WTC11 (cell line): Measurements from ENCODE around the gene BBOF1. TPM values are rescaled to one million over a fixed set of nuclear protein-coding genes. Genes with fewer than 3 reads are reported as not detected.

Experiments
- ATAC-seq: fragments of 200-7000 bp; cut with Tn5 transposase; 2 replicates; pipeline ENCODE4 v1.10.0; 2021; ENCODE audit warnings: mild to moderate bottlenecking, moderate library complexity
- CTCF ChIA-PET: fragments of 300-600 bp; sonication (Branson Sonifier 250); formaldehyde crosslinking; loops from one replicate; lab custom pipeline; 2021; ENCODE audit warnings: antibody characterized with exemption; lab: Charles Lee
- POLR2A ChIA-PET: fragments of 350-600 bp; sonication (Branson Sonifier 250); formaldehyde crosslinking; loops from one replicate; lab custom pipeline; 2021; ENCODE audit warnings: antibody characterized with exemption; lab: Charles Lee
- DNase-seq: peaks from one replicate; pipeline ENCODE4 v3.0.0; 2021; ENCODE audit warnings: low spot score
- H3K27ac Mint-ChIP-seq: 2 replicates; pipeline ENCODE4 v1.8.0; 2021; ENCODE audit warnings: mixed read lengths
- H3K27me3 Mint-ChIP-seq: 2 replicates; pipeline ENCODE4 v1.8.0; 2021; ENCODE audit warnings: low read depth, mild to moderate bottlenecking, moderate library complexity, mixed read lengths
- H3K36me3 Mint-ChIP-seq: 2 replicates; pipeline ENCODE4 v1.8.0; 2021; ENCODE audit warnings: mixed read lengths
- H3K4me1 Mint-ChIP-seq: 2 replicates; pipeline ENCODE4 v1.8.0; 2022; ENCODE audit warnings: mixed read lengths
- H3K4me3 Mint-ChIP-seq: 2 replicates; pipeline ENCODE4 v1.8.0; 2021; ENCODE audit warnings: mild to moderate bottlenecking, moderate library complexity, mixed read lengths
- H3K9me3 Mint-ChIP-seq: 2 replicates; pipeline ENCODE4 v1.8.0; 2021; ENCODE audit warnings: mixed read lengths
- ATF1 ChIP-seq: sonication (generic); formaldehyde crosslinking; IDR thresholded peaks from 2 replicates; pipeline ENCODE4 v1.8.1; 2023; ENCODE audit warnings: mild to moderate bottlenecking, moderate library complexity, missing genetic modification reagents
- CREB1 ChIP-seq: sonication (generic); formaldehyde crosslinking; IDR thresholded peaks from 2 replicates; pipeline ENCODE4 v1.8.0; 2023; ENCODE audit warnings: mild to moderate bottlenecking, missing genetic modification reagents
- CREM ChIP-seq: sonication (generic); formaldehyde crosslinking; IDR thresholded peaks from 2 replicates; pipeline ENCODE4 v1.8.1; 2022; ENCODE audit warnings: mild to moderate bottlenecking, missing genetic modification reagents, moderate library complexity
- EMX1 ChIP-seq: fragments of 250-450 bp; sonication (Bioruptor Pico); IDR thresholded peaks from 2 replicates; pipeline ENCODE4 v1.8.0; 2021; ENCODE audit warnings: mild to moderate bottlenecking
- ESRRA ChIP-seq: sonication (generic); formaldehyde crosslinking; IDR thresholded peaks from 2 replicates; pipeline ENCODE4 v1.8.1; 2022; ENCODE audit warnings: mild to moderate bottlenecking, missing genetic modification reagents, borderline replicate concordance
- FOXP1 ChIP-seq: sonication (generic); formaldehyde crosslinking; IDR thresholded peaks from 2 replicates; pipeline ENCODE4 v1.8.0; 2022; ENCODE audit warnings: missing genetic modification reagents, mild to moderate bottlenecking, moderate library complexity, borderline replicate concordance
- MXD4 ChIP-seq: fragments of 250-450 bp; sonication (Bioruptor Pico); IDR thresholded peaks from 2 replicates; pipeline ENCODE4 v1.8.0; 2021; ENCODE audit warnings: mild to moderate bottlenecking, moderate library complexity, borderline replicate concordance
- NR2C2 ChIP-seq: sonication (generic); formaldehyde crosslinking; IDR thresholded peaks from 2 replicates; pipeline ENCODE4 v1.8.0; 2022; ENCODE audit warnings: mild to moderate bottlenecking, missing genetic modification reagents
- NR3C1 ChIP-seq: sonication (generic); formaldehyde crosslinking; conservative IDR thresholded peaks from 2 replicates; pipeline ENCODE4 v1.8.1; 2023; ENCODE audit warnings: low read depth, mild to moderate bottlenecking, missing genetic modification reagents
- RELA ChIP-seq: sonication (generic); formaldehyde crosslinking; IDR thresholded peaks from 2 replicates; pipeline ENCODE4 v1.8.1; 2022; ENCODE audit warnings: missing genetic modification reagents, mild to moderate bottlenecking, borderline replicate concordance
- SP1 ChIP-seq: sonication (generic); formaldehyde crosslinking; conservative IDR thresholded peaks from 2 replicates; pipeline ENCODE4 v1.8.1; 2022; ENCODE audit warnings: missing genetic modification reagents
- TEAD1 ChIP-seq: sonication (generic); formaldehyde crosslinking; IDR thresholded peaks from 2 replicates; pipeline ENCODE4 v1.8.0; 2022; ENCODE audit warnings: mild to moderate bottlenecking, missing genetic modification reagents
- TP53 ChIP-seq: sonication (generic); formaldehyde crosslinking; IDR thresholded peaks from 2 replicates; pipeline ENCODE4 v1.8.1; 2023; ENCODE audit warnings: mild to moderate bottlenecking, missing genetic modification reagents
- ZBTB21 ChIP-seq: sonication (generic); formaldehyde crosslinking; IDR thresholded peaks from 2 replicates; pipeline ENCODE4 v1.8.1; 2023; ENCODE audit warnings: mild to moderate bottlenecking, missing genetic modification reagents, borderline replicate concordance
- ZNF121 ChIP-seq: sonication (generic); formaldehyde crosslinking; IDR thresholded peaks from 2 replicates; pipeline ENCODE4 v1.8.0; 2023; ENCODE audit warnings: missing genetic modification reagents
- ZNF317 ChIP-seq: sonication (generic); formaldehyde crosslinking; IDR thresholded peaks from 2 replicates; pipeline ENCODE4 v1.8.1; 2023; ENCODE audit warnings: low read depth, mild to moderate bottlenecking, moderate library complexity, missing genetic modification reagents, borderline replicate concordance
- ZNF396 ChIP-seq: fragments of 250-450 bp; sonication (Bioruptor Pico); IDR thresholded peaks from 2 replicates; pipeline ENCODE4 v1.8.0; 2021; ENCODE audit warnings: mild to moderate bottlenecking, moderate library complexity, borderline replicate concordance
- ZNF416 ChIP-seq: fragments of 250-450 bp; sonication (Bioruptor Pico); IDR thresholded peaks from 2 replicates; pipeline ENCODE4 v1.9.0; 2021; ENCODE audit warnings: mild to moderate bottlenecking, inconsistent platforms
- total RNA-seq: library from RNA; stranded (reverse); gene quantifications from 3 replicates; pipeline ENCODE4 v1.2.3, GENCODE V29; 2021
- TF ChIP-seq, protein P1 (sequence below): sonication (generic); formaldehyde crosslinking; IDR thresholded peaks from 2 replicates; pipeline ENCODE4 v1.8.1; 2023; ENCODE audit warnings: mild to moderate bottlenecking, missing genetic modification reagents
- TF ChIP-seq, protein P2 (sequence below): sonication (generic); formaldehyde crosslinking; IDR thresholded peaks from 2 replicates; pipeline ENCODE4 v1.8.1; 2023; ENCODE audit warnings: mild to moderate bottlenecking, missing genetic modification reagents, moderate library complexity
- TF ChIP-seq, protein P3 (sequence below): sonication (generic); formaldehyde crosslinking; IDR thresholded peaks from 2 replicates; pipeline ENCODE4 v1.8.0; 2022; ENCODE audit warnings: mild to moderate bottlenecking, missing genetic modification reagents
- TF ChIP-seq, protein P4 (sequence below): sonication (generic); formaldehyde crosslinking; IDR thresholded peaks from 2 replicates; pipeline ENCODE4 v1.8.1; 2023; ENCODE audit warnings: mild to moderate bottlenecking, missing genetic modification reagents, borderline replicate concordance
- TF ChIP-seq, protein P5 (sequence below): fragments of 200-600 bp; IDR thresholded peaks from 2 replicates; pipeline ENCODE4 v1.8.0; 2022; ENCODE audit warnings: antibody characterized with exemption

The BBOF1 gene
- total RNA-seq, 1 experiment from 2014 or later, result 0.98 TPM

DNA sequence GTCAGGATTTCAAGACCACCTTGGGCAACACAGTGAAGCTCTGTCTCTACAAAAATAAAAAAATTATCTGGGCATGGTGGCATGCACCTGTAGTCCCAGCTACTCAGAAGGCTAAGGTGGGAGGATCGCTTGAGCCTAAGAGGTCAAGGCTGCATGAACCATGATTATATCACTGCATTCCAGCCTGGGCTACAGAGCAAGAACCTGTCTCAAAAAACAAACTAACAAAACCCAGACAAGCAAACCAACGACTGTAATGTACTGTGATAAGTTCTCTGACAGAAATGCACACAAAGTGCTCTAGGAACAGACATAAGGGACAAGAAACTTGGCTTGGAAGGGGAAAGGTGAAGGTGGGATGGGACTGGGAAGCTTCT lies 22.4 kb upstream of the BBOF1 start:
- CTCF ChIA-PET, result no interaction called here
- Mint-ChIP-seq H3K27me3 (no peaks in the 10 kb centered on the region), H3K36me3 (no peaks in the 10 kb centered on the region), H3K4me3 (no peak overlapping the region), H3K27ac (no peak overlapping the region; the same call in 1 of the 2 replicates), H3K4me1 (no peaks in the 10 kb centered on the region), H3K9me3 (no peaks in the 10 kb centered on the region)
- ATAC-seq, result no peak
- POLR2A ChIA-PET, result no interaction called here
- no peak for DNase-seq
- TF ChIP-seq, protein P1, sequence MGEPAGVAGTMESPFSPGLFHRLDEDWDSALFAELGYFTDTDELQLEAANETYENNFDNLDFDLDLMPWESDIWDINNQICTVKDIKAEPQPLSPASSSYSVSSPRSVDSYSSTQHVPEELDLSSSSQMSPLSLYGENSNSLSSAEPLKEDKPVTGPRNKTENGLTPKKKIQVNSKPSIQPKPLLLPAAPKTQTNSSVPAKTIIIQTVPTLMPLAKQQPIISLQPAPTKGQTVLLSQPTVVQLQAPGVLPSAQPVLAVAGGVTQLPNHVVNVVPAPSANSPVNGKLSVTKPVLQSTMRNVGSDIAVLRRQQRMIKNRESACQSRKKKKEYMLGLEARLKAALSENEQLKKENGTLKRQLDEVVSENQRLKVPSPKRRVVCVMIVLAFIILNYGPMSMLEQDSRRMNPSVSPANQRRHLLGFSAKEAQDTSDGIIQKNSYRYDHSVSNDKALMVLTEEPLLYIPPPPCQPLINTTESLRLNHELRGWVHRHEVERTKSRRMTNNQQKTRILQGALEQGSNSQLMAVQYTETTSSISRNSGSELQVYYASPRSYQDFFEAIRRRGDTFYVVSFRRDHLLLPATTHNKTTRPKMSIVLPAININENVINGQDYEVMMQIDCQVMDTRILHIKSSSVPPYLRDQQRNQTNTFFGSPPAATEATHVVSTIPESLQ (CRISPR knock-in tag), result no peak
- TF ChIP-seq FOXP1 (CRISPR knock-in tag), result no peak
- TF ChIP-seq ZNF416, result no peak
- TF ChIP-seq TP53 (CRISPR knock-in tag), result no peak
- no peak for TF ChIP-seq NR3C1
- TF ChIP-seq ATF1 (CRISPR knock-in tag), result no peak
- no peak for TF ChIP-seq RELA (CRISPR knock-in tag)
- no peak for TF ChIP-seq CREM (CRISPR knock-in tag)
- no peak for TF ChIP-seq ZBTB21
- TF ChIP-seq, protein P2, sequence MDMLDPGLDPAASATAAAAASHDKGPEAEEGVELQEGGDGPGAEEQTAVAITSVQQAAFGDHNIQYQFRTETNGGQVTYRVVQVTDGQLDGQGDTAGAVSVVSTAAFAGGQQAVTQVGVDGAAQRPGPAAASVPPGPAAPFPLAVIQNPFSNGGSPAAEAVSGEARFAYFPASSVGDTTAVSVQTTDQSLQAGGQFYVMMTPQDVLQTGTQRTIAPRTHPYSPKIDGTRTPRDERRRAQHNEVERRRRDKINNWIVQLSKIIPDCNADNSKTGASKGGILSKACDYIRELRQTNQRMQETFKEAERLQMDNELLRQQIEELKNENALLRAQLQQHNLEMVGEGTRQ (CRISPR knock-in tag), result no peak

DNA sequence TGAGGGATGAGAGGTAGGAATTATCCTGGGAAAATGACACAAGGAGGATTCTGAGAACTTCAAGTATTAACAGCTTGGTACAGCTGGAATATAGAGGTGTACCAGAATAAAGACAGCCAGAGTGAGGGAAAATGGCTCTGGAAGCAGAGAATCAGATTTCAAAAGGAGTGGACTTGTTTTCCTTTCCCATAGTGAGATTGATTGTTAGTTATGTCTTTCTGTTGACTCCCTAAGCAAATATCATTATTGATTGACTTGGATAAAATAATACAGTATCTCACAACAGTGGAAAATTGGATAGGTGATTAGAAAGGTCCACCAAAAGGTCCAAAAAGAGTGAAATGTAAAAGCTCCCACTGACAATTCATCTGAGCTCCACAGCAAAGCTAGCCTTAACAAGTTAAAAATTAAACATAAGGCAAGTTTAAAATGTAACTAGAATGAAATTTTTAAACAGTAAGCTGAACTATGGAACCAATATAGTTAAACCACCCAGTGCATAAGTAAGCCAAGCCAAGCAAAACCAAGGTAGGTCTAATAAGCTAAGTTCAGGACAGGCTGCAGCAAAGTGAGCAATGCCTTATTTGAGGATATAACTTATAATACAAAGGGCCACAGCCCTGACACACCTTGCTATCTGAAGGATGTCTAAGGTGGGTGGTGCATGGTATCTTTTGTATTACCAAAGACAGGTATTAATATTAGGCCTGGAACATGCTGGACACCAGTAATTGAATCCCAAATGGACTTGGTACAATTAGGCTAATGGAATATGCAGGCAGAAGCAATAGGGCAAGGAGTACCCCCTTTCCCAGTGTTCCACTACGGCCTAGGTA lies 21.8 kb upstream of the BBOF1 start:
- no peak overlapping the region for H3K27ac Mint-ChIP-seq

DNA sequence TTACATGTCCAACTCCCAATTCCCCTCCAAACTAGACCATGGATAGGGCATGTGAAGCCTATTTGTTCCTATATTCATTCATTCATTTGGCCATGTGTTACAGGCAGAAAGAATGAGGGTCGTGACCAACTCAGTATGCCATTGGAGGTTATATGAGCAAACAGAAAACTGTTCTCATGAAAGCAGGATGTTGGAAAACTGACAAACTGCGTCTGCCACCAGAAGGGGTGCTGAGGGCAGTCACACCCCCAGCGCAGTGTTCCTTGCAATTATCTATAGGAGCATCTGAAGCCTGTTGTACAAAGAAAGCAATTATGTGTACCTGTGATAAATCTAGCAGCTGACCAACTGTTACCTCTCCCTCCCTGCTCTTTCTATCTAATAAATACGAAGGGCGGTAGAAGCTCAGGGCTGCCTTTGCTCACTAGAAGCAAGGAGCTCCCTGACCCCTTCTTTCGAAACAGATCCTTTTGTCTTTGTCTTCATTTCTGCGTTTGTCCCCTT lies 21.2 kb upstream of the BBOF1 start:
- Mint-ChIP-seq H3K27ac (no peak overlapping the region), H3K36me3 (no peaks in the 10 kb centered on the region), H3K9me3 (no peaks in the 10 kb centered on the region), H3K27me3 (no peaks in the 10 kb centered on the region), H3K4me3 (no peak overlapping the region), H3K4me1 (no peaks in the 10 kb centered on the region)
- no peak for ATAC-seq
- ChIA-PET POLR2A (no interaction called here), CTCF (no interaction called here)
- DNase-seq, result no peak
- no peak for TF ChIP-seq EMX1 (CRISPR knock-in tag)
- TF ChIP-seq CREB1 (CRISPR knock-in tag), result no peak
- TF ChIP-seq, protein P3, sequence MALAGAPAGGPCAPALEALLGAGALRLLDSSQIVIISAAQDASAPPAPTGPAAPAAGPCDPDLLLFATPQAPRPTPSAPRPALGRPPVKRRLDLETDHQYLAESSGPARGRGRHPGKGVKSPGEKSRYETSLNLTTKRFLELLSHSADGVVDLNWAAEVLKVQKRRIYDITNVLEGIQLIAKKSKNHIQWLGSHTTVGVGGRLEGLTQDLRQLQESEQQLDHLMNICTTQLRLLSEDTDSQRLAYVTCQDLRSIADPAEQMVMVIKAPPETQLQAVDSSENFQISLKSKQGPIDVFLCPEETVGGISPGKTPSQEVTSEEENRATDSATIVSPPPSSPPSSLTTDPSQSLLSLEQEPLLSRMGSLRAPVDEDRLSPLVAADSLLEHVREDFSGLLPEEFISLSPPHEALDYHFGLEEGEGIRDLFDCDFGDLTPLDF (CRISPR knock-in tag), result no peak
- TF ChIP-seq, protein P1 (CRISPR knock-in tag), result no peak
- TF ChIP-seq, protein P4, sequence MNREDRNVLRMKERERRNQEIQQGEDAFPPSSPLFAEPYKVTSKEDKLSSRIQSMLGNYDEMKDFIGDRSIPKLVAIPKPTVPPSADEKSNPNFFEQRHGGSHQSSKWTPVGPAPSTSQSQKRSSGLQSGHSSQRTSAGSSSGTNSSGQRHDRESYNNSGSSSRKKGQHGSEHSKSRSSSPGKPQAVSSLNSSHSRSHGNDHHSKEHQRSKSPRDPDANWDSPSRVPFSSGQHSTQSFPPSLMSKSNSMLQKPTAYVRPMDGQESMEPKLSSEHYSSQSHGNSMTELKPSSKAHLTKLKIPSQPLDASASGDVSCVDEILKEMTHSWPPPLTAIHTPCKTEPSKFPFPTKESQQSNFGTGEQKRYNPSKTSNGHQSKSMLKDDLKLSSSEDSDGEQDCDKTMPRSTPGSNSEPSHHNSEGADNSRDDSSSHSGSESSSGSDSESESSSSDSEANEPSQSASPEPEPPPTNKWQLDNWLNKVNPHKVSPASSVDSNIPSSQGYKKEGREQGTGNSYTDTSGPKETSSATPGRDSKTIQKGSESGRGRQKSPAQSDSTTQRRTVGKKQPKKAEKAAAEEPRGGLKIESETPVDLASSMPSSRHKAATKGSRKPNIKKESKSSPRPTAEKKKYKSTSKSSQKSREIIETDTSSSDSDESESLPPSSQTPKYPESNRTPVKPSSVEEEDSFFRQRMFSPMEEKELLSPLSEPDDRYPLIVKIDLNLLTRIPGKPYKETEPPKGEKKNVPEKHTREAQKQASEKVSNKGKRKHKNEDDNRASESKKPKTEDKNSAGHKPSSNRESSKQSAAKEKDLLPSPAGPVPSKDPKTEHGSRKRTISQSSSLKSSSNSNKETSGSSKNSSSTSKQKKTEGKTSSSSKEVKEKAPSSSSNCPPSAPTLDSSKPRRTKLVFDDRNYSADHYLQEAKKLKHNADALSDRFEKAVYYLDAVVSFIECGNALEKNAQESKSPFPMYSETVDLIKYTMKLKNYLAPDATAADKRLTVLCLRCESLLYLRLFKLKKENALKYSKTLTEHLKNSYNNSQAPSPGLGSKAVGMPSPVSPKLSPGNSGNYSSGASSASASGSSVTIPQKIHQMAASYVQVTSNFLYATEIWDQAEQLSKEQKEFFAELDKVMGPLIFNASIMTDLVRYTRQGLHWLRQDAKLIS, result no peak
- no peak for TF ChIP-seq ZNF121
- no peak for TF ChIP-seq SP1

More for the DNA sequence above, 21.8 kb upstream of the BBOF1 start:
- TF ChIP-seq ESRRA (CRISPR knock-in tag) (no peak), TEAD1 (CRISPR knock-in tag) (no peak), ZNF396 (CRISPR knock-in tag) (no peak), ZNF317 (no peak), NR2C2 (CRISPR knock-in tag) (no peak), MXD4 (CRISPR knock-in tag) (no peak)
- TF ChIP-seq, protein P5, sequence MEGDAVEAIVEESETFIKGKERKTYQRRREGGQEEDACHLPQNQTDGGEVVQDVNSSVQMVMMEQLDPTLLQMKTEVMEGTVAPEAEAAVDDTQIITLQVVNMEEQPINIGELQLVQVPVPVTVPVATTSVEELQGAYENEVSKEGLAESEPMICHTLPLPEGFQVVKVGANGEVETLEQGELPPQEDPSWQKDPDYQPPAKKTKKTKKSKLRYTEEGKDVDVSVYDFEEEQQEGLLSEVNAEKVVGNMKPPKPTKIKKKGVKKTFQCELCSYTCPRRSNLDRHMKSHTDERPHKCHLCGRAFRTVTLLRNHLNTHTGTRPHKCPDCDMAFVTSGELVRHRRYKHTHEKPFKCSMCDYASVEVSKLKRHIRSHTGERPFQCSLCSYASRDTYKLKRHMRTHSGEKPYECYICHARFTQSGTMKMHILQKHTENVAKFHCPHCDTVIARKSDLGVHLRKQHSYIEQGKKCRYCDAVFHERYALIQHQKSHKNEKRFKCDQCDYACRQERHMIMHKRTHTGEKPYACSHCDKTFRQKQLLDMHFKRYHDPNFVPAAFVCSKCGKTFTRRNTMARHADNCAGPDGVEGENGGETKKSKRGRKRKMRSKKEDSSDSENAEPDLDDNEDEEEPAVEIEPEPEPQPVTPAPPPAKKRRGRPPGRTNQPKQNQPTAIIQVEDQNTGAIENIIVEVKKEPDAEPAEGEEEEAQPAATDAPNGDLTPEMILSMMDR, result no peak
- TF ChIP-seq, all 79 proteins: peak for 0
- Mint-ChIP-seq H3K9me3 (no peaks in the 10 kb centered on the region), H3K4me3 (no peak overlapping the region), H3K4me1 (no peaks in the 10 kb centered on the region), H3K27me3 (no peaks in the 10 kb centered on the region), H3K36me3 (no peaks in the 10 kb centered on the region)
- DNase-seq (no peak), ATAC-seq (no peak)
- POLR2A ChIA-PET, result no interaction called here
- CTCF ChIA-PET, result no interaction called here
